Heart left ventricle (tissue), 16 donors: Measurements from ENCODE around the gene LPCAT2. TPM values are rescaled to one million over a fixed set of nuclear protein-coding genes. Genes with fewer than 3 reads are reported as not detected.
A peak's percentile ranks its signal among the peaks of the same experiment; 100 is the strongest.

ENCODE experiments used
- ATAC-seq, 4 donors: fragments of 200-7000 bp; cut with Tn5 transposase; one replicate each; pipeline ENCODE4 v1.9.1; 2020 to 2022; ENCODE audit warnings: moderate library complexity in 4 of 4, mild to moderate bottlenecking in 3 of 4, moderate number of reproducible peaks in 1 of 4
- DNase-seq, 5 donors: peaks; one replicate each; pipeline ENCODE4 v3.0.0-alpha.2; 2020
- H3K27ac ChIP-seq, 12 donors: fragments of 200-600 bp; sonication (generic) in 4 of 12; one replicate each; pipeline versions ENCODE4 v1.5.0 to v1.8.0; 2016 to 2022; ENCODE audit warnings: mild to moderate bottlenecking in 2 of 12
- H3K27me3 ChIP-seq, 9 donors: fragments of 200-600 bp; sonication (generic) in 2 of 9; one replicate each; pipeline versions ENCODE4 v1.5.1 to v1.8.0; 2016 to 2022; ENCODE audit warnings: mild to moderate bottlenecking in 3 of 9
- H3K36me3 ChIP-seq, 9 donors: fragments of 200-600 bp; sonication (generic) in 2 of 9; one replicate each; pipeline versions ENCODE4 v1.5.0 to v1.8.0; 2018 to 2022; ENCODE audit warnings: mild to moderate bottlenecking in 2 of 9
- H3K4me1 ChIP-seq, 12 donors: fragments of 200-600 bp; sonication (generic) in 4 of 12; one replicate each; pipeline versions ENCODE4 v1.5.0 to v1.8.0; 2016 to 2022; ENCODE audit warnings: mild to moderate bottlenecking in 3 of 12
- H3K4me3 ChIP-seq, 12 donors: fragments of 200-600 bp; sonication (generic) in 4 of 12; one replicate each; pipeline versions ENCODE4 v1.5.0 to v1.8.0; 2017 to 2022; ENCODE audit warnings: mild to moderate bottlenecking in 9 of 12, moderate library complexity in 4 of 12
- H3K9me3 ChIP-seq, 12 donors: fragments of 200-600 bp; sonication (generic) in 4 of 12; one replicate each; pipeline versions ENCODE4 v1.5.0 to v1.8.0; 2016 to 2022; ENCODE audit warnings: mild to moderate bottlenecking in 1 of 12
- CTCF ChIP-seq, 12 donors: fragments of 200-600 bp; sonication (generic) in 4 of 12; IDR thresholded peaks; one replicate each; pipeline versions ENCODE4 v1.5.0 to v1.8.0; 2018 to 2022; ENCODE audit warnings: antibody characterized with exemption in 12 of 12, mild to moderate bottlenecking in 5 of 12
- POLR2A ChIP-seq, 2 donors: fragments of 450-650 bp; IDR thresholded peaks; one replicate each; pipeline ENCODE4 v1.6.1; 2017; ENCODE audit warnings: antibody characterized with exemption in 2 of 2, mild to moderate bottlenecking in 2 of 2, moderate library complexity in 2 of 2
- WGBS, 4 donors: extraction: QIAGEN DNeasy Blood & Tissue Kit in 2 of 4; methylation state at CpG; one replicate each; pipeline versions ENCODE4 v1.1.5 to v1.1.7; 2013 to 2018; 5-methylcytosine and 5-hydroxymethylcytosine counted together
- intact Hi-C, 10 donors: fragments of 100-400 bp; cut with DNase I; formaldehyde crosslinking; loops; one replicate each; pipeline versions ENCODE4 v1.11.1 to v1.14.2; 2022
- polyA plus RNA-seq, 2 donors: library from polyadenylated mRNA; stranded (reverse); fragments of 200-250 nt; gene quantifications; one replicate each; pipeline ENCODE4 v1.2.3, GENCODE V29; 2013
- total RNA-seq, 9 donors: library from RNA; depleted of rRNA in 2 of 9; stranded (reverse); fragments of >200 nt in 2 of 9; fragmentation: NEBNext Ultra II Directional in 3 of 9; extraction: Animal tissue kit (Norgen Biotek cat#: 25700) in 3 of 9; gene quantifications; one replicate each; pipeline versions ENCODE4 v1.1.0 to v1.2.4, GENCODE V29; 2016 to 2023
- donor health status: ischemic (EF 13 %, LVEDD 7.1; RV severe dilation, severe dysfunction).
- donor health status: healthy with polysubstance abuse.
- donor health status: DM: no; HTN: yes; CAD: no.
- donor health status: DM: no; HTN: no; CAD: no.
- donor health status: ischemic (EF 25% LVEDD 6.9; RV normal size, moderate dysfunction).
- donor health status: ischemic (EF 25% LVEDD 5.7; RV mildly dilated, moderate dysfunction).
- donor health status: healthy.
- donor health status: DM: yes; HTN: yes; CAD: no.
- donor health status: ischemic (EF 35%, LVEDD 5.7; RV mildly dilated, moderate dysfunction).
- donor health status: nonischemic (EF 11% LVEDD 7.7; RV severe dilation, severe dysfunction).
- donor health status: DM: yes; HTN: yes; CAD: no.
- donor health status: PGD.
- donor health status: ischemic (EF 29% LVEDD 5.4; RV normal size, mild dysfunction).
- donor health status: nonischemic (EF 23%, LVEDD 6.1; RV moderate dilation, normal function).

Gene LPCAT2
- total and polyA plus RNA-seq, 11 donors, result 3.8 to 13.6 (median 6.5) TPM

DNA sequence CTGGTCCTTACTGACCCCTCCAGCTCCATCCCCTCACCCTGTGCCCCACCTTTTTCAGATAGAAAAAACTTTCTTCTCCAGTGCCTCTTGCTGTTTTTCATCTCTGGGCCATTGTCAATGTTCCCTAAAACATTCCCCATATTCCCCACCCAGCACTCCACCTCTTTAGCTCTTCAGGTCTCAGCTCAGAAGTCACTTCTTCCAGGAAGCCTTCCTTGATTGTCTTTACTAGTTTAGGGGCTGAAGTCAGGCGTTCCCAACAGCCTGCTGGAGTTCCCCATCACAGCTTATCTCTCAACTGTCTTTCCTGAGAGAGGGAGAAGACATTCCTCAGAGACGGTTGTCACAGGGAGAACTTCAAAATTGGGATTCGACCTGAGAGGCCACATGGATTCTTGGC lies 31.1 kb upstream of the LPCAT2 start:
- DNase-seq (no peak), ATAC-seq (no peak)
- H3K4me3 ChIP-seq, result no peak overlapping the region
- no peak for TF ChIP-seq CTCF (IDR thresholded peaks at IDR 0.05)
- TF ChIP-seq POLR2A (IDR thresholded peaks at IDR 0.05), result no peak
- peaks cover 0 to 45% (median 13%) of the 10 kb centered on the region in 12 donors for H3K4me1 ChIP-seq
- H3K27ac ChIP-seq, result peak overlapping the region in 9 of 12 donors; percentile 9 to 94 (median 85)
- peaks cover 0 to 22% (median 0%) of the 10 kb centered on the region in 9 donors for H3K27me3 ChIP-seq
- 62 to 79% (median 66%) methylated on average over 3 of the region's 3 CpGs for WGBS, 4 donors
- intact Hi-C loops, result loop anchor here in 1 of 10 donors (2.0 kb wide), 1 partner anchor 25 kb away; no protein-coding TSS in a partner anchor
- H3K36me3 ChIP-seq, result peaks cover 0 to 11% (median 0%) of the 10 kb centered on the region in 9 donors
- H3K9me3 ChIP-seq, result no peaks in the 10 kb centered on the region

DNA sequence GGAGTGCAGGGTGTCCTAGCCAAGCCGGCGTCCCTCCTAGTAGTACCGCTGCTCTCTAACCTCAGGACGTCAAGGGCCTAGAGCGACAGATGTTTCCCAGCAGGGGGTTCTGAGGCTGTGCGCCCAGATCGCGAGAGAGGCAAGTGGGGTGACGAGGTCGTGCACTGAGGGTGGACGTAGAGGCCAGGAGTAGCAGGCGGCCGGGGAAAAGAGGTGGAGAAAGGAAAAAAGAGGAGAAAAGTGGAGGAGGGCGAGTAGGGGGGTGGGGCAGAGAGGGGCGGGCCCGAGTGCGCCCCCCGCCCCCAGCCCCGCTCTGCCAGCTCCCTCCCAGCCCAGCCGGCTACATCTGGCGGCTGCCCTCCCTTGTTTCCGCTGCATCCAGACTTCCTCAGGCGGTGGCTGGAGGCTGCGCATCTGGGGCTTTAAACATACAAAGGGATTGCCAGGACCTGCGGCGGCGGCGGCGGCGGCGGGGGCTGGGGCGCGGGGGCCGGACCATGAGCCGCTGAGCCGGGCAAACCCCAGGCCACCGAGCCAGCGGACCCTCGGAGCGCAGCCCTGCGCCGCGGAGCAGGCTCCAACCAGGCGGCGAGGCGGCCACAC lies 29.9 kb upstream of the LPCAT2 start, which contains the start of gene MMP2:
TSS of gene MMP2 (plus strand) at position 372 of the 603 bp plus-strand sequence. CDS start 282 bp downstream, outside the sequence.
- ATAC-seq (peak; percentile 68 to 82 (median 76)), DNase-seq (peak; percentile 78 to 88 (median 80))
- WGBS, 4 donors, result 1 to 4% (median 2%) methylated on average over 33 to 46 of the region's 46 CpGs
- intact Hi-C loops, result loop anchor here in 1 of 10 donors (2.0 kb wide), 1 partner anchor 24 kb away; no protein-coding TSS in a partner anchor
- Histone ChIP-seq H3K4me3 (peak within 1 kb of the TSS; percentile 34 to 78 (median 66)), H3K27me3 (peaks cover 0 to 22% (median 0%) of the 10 kb centered on the region in 9 donors), H3K4me1 (peaks cover 0 to 45% (median 13%) of the 10 kb centered on the region in 12 donors), H3K9me3 (no peaks in the 10 kb centered on the region), H3K36me3 (peaks cover 0 to 23% (median 8%) of the 10 kb centered on the region in 9 donors), H3K27ac (peak within 1 kb of the TSS; percentile 56 to 94 (median 83))
- TF ChIP-seq POLR2A (IDR thresholded peaks at IDR 0.05) (no peak), CTCF (IDR thresholded peaks at IDR 0.05) (peak in 1 of 12 donors; percentile 3)

DNA sequence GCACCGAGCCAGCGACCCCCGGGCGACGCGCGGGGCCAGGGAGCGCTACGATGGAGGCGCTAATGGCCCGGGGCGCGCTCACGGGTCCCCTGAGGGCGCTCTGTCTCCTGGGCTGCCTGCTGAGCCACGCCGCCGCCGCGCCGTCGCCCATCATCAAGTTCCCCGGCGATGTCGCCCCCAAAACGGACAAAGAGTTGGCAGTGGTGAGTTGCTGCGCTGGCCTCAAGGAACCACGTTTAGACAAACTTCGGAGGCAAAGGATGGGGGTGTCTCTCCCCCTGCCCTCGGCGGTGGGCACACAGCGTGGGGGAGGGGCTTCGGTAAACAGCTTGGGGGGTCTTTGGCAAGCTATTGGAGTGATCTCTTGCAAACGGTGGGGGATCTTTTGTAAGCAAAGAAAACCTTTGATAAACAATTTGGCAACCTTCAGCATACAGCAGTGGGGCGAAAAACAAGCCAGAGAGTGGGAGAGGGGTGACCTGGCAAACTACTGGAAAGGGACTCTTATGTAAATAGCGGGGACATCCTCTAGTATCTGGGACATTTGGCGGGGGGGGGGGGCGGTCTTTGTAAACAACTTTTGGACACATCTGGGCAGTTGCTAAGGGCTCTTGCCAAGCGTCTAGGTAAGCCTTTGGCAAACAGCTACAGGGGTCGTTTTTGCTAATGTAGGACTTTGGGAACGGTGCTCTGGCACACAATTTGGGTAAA lies 29.3 kb upstream of the LPCAT2 start:
- ATAC-seq, result peak in 1 of 4 donors; percentile 11
- Histone ChIP-seq H3K27ac (peak overlapping the region; percentile 56 to 94 (median 83)), H3K36me3 (peaks cover 0 to 30% (median 11%) of the 10 kb centered on the region in 9 donors), H3K4me3 (peak overlapping the region; percentile 34 to 78 (median 66)), H3K9me3 (no peaks in the 10 kb centered on the region), H3K27me3 (peaks cover 0 to 22% (median 0%) of the 10 kb centered on the region in 9 donors), H3K4me1 (peaks cover 0 to 45% (median 13%) of the 10 kb centered on the region in 12 donors)
- TF ChIP-seq POLR2A (IDR thresholded peaks at IDR 0.05), result no peak
- no peak for TF ChIP-seq CTCF (IDR thresholded peaks at IDR 0.05)
- 0 to 4% (median 1%) methylated on average over 14 to 41 of the region's 41 CpGs for WGBS, 4 donors
- intact Hi-C loops, result loop anchor here in 1 of 10 donors (2.0 kb wide), 1 partner anchor 23 kb away; no protein-coding TSS in a partner anchor
- DNase-seq, result no peak

DNA sequence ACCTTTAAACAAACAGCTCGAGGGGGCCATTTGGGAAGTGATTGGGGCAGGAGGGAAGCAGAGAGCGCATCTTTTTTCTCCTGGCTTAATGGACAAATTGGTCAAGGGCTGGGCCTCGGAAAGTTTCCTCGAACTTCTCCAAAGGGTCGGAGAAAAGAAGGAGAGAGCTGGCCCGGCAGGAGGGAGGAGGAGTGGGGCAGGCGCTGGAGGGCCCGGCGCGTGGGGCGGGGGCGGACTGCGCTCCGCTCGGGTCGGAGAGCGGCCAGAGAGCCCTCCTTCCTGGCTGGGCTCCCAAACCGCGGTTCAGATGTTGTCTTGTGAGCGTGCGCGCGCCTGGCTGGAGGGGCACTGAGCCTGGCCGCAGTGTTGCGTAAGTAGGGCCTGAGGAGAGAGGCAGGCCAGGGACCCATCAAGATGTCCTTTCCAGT lies 28.6 kb upstream of the LPCAT2 start:
- Histone ChIP-seq H3K36me3 (peaks cover 0 to 36% (median 12%) of the 10 kb centered on the region in 9 donors), H3K4me3 (peak overlapping the region; percentile 34 to 78 (median 66)), H3K27ac (peak overlapping the region; percentile 56 to 94 (median 83)), H3K4me1 (peaks cover 0 to 45% (median 12%) of the 10 kb centered on the region in 12 donors), H3K27me3 (peaks cover 0 to 22% (median 0%) of the 10 kb centered on the region in 9 donors), H3K9me3 (no peaks in the 10 kb centered on the region)
- DNase-seq, result peak; percentile 85 to 92 (median 87)
- intact Hi-C loops, result no loop called here
- TF ChIP-seq POLR2A (IDR thresholded peaks at IDR 0.05) (no peak), CTCF (IDR thresholded peaks at IDR 0.05) (no peak)
- 1 to 2% (median 1%) methylated on average over 17 to 25 of the region's 25 CpGs for WGBS, 4 donors
- peak; percentile 44 to 76 (median 73) for ATAC-seq
